Aorta (tissue), 5 donors: ENCODE data around the gene KLC4. TPM values are rescaled to one million over a fixed set of nuclear protein-coding genes. Genes with fewer than 3 reads are reported as not detected.
A peak's percentile ranks its signal among the peaks of the same experiment; 100 is the strongest.

Experiments
- ATAC-seq: fragments of 200-7000 bp; cut with Tn5 transposase; one replicate; pipeline ENCODE4 v1.9.1; 2022; ENCODE audit warnings: moderate library complexity; ENCODE audit not compliant: low FRiP score
- DNase-seq, 2 donors: peaks; one replicate each; pipeline ENCODE4 v3.0.0-alpha.2; 2020
- H3K27ac ChIP-seq, 2 donors: one replicate each; pipeline ENCODE4 v1.5.1; 2013; ENCODE audit warnings: low read length in 2 of 2, mild to moderate bottlenecking in 2 of 2, moderate library complexity in 2 of 2, control low read depth in 1 of 2, inconsistent platforms in 1 of 2, low read depth in 1 of 2
- H3K27me3 ChIP-seq, 2 donors: one replicate each; pipeline ENCODE4 v1.6.1; 2013; ENCODE audit warnings: control low read depth in 1 of 2, low read length in 1 of 2, mild to moderate bottlenecking in 1 of 2, moderate library complexity in 1 of 2; ENCODE audit not compliant: insufficient read depth in 2 of 2, control insufficient read depth in 1 of 2
- H3K36me3 ChIP-seq, 2 donors: one replicate each; pipeline ENCODE4 v1.6.1; 2013; ENCODE audit warnings: control low read depth in 1 of 2, low read length in 1 of 2, mild to moderate bottlenecking in 1 of 2; ENCODE audit not compliant: insufficient read depth in 2 of 2, control insufficient read depth in 1 of 2
- H3K4me1 ChIP-seq, 2 donors: one replicate each; pipeline ENCODE4 v1.6.1; 2013; ENCODE audit warnings: low read length in 2 of 2, control low read depth in 1 of 2, mild to moderate bottlenecking in 1 of 2, moderate library complexity in 1 of 2; ENCODE audit not compliant: insufficient read depth in 2 of 2, control insufficient read depth in 1 of 2
- H3K4me3 ChIP-seq, 2 donors: one replicate each; pipeline ENCODE4 v1.5.1; 2013; ENCODE audit warnings: low read length in 2 of 2, control low read depth in 1 of 2, mild to moderate bottlenecking in 1 of 2
- H3K9me3 ChIP-seq: one replicate; pipeline ENCODE4 v1.6.1; 2013; ENCODE audit warnings: mild to moderate bottlenecking, low read length; ENCODE audit not compliant: control insufficient read depth
- WGBS, 2 donors: extraction: QIAGEN DNeasy Blood & Tissue Kit; methylation state at CpG; one replicate each; pipeline ENCODE4 v1.1.7; 2013; 5-methylcytosine and 5-hydroxymethylcytosine counted together
- intact Hi-C, 2 donors: fragments of 100-400 bp; cut with DNase I; formaldehyde crosslinking; loops; one replicate each; pipeline versions ENCODE4 v1.14.2 to v1.15.0; 2022
- polyA plus RNA-seq, 2 donors: library from polyadenylated mRNA; stranded (reverse); fragments of 200-250 nt; gene quantifications; one replicate each; pipeline ENCODE4 v1.2.3, GENCODE V29; 2013
- total RNA-seq, 2 donors: library from RNA; stranded (reverse); fragmentation: NEBNext Ultra II Directional; extraction: Animal tissue kit (Norgen Biotek cat#: 25700); gene quantifications; one replicate each; pipeline ENCODE4 v1.2.1, GENCODE V29; 2021
- donor health status: healthy with polysubstance abuse.
- donor health status: Bipolar disorder and iron deficiency.
- donor health status: DM: no; HTN: no; CAD: no.
- donor health status: DM: no; HTN: no; CAD: no.
- donor health status: DM: yes; HTN: yes; CAD: no.

Gene KLC4
- total and polyA plus RNA-seq, 4 donors, result 20.1 to 54.9 (median 34.8) TPM

DNA sequence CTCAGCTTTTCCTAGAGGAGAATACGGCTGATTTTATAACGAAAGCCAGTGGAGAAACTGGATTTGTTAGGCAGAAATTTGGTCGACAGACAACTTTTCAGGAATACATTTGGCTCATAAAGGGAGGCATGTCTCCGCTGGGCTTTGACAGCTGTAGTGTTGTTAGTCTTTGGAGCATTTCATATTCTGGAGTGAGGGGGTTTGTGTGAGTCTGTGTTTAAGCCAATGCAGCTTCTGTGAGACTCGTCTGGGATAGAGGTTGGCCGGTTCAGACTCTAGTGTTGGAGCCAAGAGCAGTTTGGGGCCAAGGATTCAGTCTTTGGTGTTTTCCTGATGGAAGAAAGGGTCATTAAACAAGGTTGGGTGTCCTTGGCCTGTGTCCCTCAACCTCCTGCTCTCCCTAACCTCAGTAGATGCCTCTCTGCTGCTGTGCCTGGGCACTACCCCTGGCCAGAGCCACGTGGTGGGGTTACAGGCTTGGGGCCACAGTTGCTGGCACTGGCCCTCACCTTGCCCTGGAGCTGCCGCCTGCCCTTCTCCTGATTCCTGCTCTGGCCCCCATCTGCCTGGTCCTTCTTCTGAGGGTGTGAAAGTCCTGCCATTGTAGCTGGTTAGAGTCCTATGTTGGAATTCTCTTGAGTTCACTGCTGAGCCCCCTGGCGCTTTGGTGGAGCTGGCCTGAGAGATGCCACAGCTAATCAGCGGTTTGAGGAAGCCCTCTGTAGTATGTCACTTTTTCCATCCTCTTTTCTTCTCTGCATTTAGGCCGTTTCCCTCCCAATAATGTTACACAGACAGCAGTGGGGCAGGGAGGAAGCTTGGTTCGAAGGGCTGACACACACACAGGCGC, 23.6 kb downstream of the KLC4 start:
- peak; percentile 26 for ATAC-seq
- intact Hi-C loops, result no loop called here
- Histone ChIP-seq H3K36me3 (no peaks in the 10 kb centered on the region), H3K27me3 (no peaks in the 10 kb centered on the region), H3K4me3 (no peak overlapping the region), H3K9me3 (no peaks in the 10 kb centered on the region), H3K4me1 (no peaks in the 10 kb centered on the region), H3K27ac (no peak overlapping the region)
- WGBS, 2 donors, result 68 to 69% methylated on average over 13 of the region's 13 CpGs
- DNase-seq, result peak in 1 of 2 donors; percentile 64

DNA sequence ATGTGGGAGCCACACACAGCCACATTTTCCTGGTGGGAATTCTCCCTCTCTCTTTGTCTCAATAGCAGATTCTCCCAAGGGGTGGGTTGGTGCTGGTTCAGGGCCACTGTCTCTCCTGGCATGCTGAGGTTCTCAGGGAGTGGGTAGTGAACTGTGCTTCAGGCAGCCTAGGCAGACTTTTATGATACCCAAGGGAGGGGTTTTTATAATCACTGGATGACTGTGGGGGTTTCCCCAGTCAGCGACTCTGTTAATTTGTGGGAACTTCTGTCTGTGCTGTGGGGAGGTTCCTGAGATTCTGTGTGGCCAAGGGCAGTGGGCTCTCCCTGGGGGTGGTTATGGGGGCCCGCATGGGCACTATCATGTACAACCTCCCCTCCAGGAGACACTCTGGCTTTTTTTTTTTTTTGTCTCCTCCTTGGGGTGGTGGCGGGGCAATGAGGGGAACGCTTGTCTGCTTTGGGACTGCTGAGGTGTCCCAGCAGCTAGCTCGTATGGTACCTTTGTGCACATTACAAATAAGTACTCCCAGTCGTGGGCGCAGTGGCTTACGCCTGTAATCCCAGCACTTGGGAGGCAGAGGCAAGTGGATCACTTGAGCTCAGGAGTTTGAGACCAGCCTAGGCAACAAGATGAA, 26.7 kb downstream of the KLC4 start:
- Histone ChIP-seq H3K27me3 (no peaks in the 10 kb centered on the region), H3K9me3 (no peaks in the 10 kb centered on the region), H3K4me3 (no peak overlapping the region), H3K36me3 (no peaks in the 10 kb centered on the region), H3K4me1 (no peaks in the 10 kb centered on the region), H3K27ac (no peak overlapping the region)
- no peak for ATAC-seq
- peak in 1 of 2 donors; percentile 43 for DNase-seq
- intact Hi-C loops, result no loop called here
- WGBS, 2 donors, result 81 to 88% methylated on average over 8 of the region's 8 CpGs

DNA sequence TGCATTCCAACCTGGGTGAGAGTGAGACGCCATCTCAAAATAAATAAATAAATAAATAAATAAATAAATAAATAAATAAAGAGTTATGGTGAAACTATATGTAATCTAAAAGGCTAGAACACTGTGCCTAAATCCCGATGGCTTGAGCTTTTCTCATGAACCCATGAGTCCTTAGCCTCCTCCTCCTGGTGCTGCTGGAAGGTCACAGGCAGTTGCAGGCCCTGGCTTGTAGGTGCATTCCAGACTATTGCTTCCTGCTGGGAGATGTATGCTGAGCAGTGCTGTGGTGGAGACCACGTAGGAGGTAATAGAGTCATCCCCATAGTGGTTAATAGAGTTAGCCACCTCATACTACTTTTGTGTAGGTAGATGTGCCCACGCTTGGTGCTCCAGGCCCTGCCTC, 29.2 kb downstream of the KLC4 start:
- DNase-seq (no peak), ATAC-seq (no peak)
- intact Hi-C loops, result no loop called here
- Histone ChIP-seq H3K27me3 (no peaks in the 10 kb centered on the region), H3K4me3 (no peak overlapping the region), H3K36me3 (no peaks in the 10 kb centered on the region), H3K4me1 (no peaks in the 10 kb centered on the region), H3K27ac (no peak overlapping the region), H3K9me3 (no peaks in the 10 kb centered on the region)
- WGBS, 2 donors, result 93 to 94% methylated on average over 4 of the region's 4 CpGs

DNA sequence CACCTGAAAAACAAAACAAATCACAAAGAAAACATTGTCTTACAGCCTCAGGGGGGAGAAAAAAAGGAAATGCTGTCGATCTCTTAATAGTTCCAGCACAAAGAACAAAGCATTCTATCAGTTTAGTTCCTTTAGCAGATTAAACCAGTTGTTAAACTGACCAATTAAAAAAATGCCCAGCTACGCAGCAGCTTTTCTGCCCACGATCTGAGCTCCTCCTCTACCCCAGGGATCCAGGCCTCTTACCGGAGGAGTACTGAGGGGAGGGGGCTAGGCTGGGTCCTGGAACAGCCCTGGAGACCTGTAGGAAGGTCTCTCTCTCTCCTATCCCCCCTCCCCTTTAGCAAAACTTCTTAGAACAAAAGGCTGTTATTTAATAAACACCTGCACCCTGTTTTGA, 30.0 kb downstream of the KLC4 start:
- 80 to 86% methylated on average over 4 of the region's 4 CpGs for WGBS, 2 donors
- Histone ChIP-seq H3K36me3 (no peaks in the 10 kb centered on the region), H3K9me3 (no peaks in the 10 kb centered on the region), H3K4me1 (no peaks in the 10 kb centered on the region), H3K4me3 (no peak overlapping the region), H3K27ac (no peak overlapping the region), H3K27me3 (no peaks in the 10 kb centered on the region)
- ATAC-seq (no peak), DNase-seq (no peak)
- intact Hi-C loops, result no loop called here

DNA sequence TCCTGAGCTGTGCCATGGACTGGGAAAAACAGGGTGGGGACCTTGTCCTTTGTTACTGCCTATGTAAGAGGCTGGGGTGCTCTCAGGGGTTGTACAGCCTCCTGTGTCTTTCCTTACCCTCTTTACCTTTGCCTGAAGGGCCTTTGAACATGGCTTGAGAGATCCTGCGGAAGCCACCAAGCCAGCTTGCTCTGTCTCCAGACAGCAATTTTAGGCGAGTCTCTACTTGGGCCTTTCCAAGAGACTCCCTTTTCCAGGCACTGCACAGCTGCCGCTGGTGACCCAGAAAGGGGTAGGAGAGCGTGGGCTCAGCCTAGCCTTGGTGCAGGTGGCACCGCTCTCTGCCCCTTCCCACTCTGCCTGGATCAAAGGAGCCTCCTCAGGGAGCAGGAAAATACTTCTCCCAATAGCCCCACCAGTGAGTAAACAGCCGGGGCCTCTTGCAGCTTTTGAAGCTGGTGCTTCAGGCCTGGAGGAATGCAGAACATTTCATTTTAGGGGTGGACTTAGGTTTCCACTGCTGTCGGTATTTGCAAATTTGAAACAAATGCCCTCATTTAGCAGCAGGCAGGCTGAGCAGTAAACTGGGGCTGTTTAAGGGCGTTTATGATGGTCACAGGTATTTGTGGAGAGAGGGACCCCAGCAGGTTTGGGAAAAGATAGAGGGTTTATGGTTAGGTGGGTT, 30.6 kb downstream of the KLC4 start:
- ATAC-seq (no peak), DNase-seq (peak in 1 of 2 donors; percentile 33)
- Histone ChIP-seq H3K27ac (no peak overlapping the region), H3K4me1 (no peaks in the 10 kb centered on the region), H3K36me3 (no peaks in the 10 kb centered on the region), H3K27me3 (no peaks in the 10 kb centered on the region), H3K9me3 (no peaks in the 10 kb centered on the region), H3K4me3 (no peak overlapping the region)
- 91 to 92% methylated on average over 8 of the region's 8 CpGs for WGBS, 2 donors
- intact Hi-C loops, result no loop called here

DNA sequence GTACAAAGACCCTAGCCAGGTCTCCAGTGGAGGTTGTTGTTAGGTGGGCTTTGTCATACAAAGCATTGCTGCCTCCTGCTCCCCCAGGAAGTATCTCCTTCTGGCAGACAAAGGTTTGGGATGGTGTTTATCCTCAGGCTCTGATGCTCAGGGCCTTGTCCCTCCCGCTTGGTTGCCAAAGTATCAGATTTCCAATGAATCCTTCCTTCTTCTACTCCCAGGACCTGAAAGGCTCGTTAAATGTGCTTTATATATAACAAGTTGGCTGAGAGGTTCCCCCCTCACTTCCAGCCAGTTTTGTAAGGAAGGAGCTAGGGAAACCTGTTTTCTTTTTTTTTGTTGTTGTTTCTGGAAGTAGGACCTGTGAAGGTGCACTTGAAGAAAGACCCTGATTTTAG, 31.1 kb downstream of the KLC4 start:
- Histone ChIP-seq H3K36me3 (no peaks in the 10 kb centered on the region), H3K4me1 (no peaks in the 10 kb centered on the region), H3K9me3 (no peaks in the 10 kb centered on the region), H3K27me3 (no peaks in the 10 kb centered on the region), H3K27ac (no peak overlapping the region), H3K4me3 (no peak overlapping the region)
- WGBS, 2 donors, result 63 to 76% methylated on average over 2 of the region's 2 CpGs
- ATAC-seq, result no peak
- DNase-seq, result no peak
- intact Hi-C loops, result no loop called here

DNA sequence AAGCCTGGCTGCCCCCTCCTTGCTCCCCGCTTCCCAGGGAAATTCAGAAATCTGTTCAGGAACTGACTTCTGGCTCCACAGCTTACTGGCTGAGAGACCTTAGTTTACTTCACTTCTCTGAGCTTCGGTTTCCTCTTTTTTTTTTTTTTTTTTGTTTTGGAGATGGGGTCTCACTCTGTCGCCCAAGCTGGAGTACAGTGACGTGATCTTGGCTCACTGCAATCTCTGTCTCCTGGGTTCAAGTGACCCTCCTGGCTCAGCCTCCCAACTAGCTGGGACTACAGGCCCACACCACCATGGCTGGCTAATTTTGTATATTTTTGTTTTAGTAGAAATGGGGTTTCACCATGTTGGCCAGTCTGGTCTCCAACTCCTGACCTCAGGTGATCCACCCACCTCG, 31.6 kb downstream of the KLC4 start:
- Histone ChIP-seq H3K36me3 (no peaks in the 10 kb centered on the region), H3K27me3 (no peaks in the 10 kb centered on the region), H3K4me1 (no peaks in the 10 kb centered on the region), H3K9me3 (no peaks in the 10 kb centered on the region), H3K27ac (no peak overlapping the region), H3K4me3 (no peak overlapping the region)
- no peak for ATAC-seq
- DNase-seq, result no peak
- 85 to 86% methylated on average over 5 of the region's 5 CpGs for WGBS, 2 donors
- intact Hi-C loops, result no loop called here

DNA sequence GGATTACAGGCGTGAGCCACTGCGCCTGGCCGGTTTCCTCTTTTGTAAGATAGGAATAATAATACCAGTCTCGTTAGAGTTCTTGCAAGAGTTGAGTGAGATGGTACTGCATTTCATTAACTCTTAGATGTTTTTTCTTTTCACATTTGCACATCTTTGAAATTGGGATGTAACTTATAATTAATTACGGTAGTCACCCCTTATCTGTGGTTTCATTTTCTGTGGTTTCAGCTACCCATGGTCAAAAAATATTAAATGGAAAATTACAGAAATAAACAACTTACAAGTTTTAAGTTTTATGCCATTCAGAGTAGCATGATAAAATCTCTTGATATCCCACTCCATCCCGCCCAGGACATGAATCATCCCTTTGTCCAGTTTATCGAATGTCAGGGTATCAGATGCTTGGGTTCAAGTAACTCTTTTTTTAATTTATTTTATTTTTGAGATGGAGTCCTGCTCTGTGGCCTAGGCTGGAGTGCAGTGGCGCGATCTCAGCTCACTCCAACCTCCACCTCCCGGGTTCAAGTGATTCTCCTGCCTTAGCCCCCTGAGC, 32.1 kb downstream of the KLC4 start:
- Histone ChIP-seq H3K9me3 (no peaks in the 10 kb centered on the region), H3K27ac (no peak overlapping the region), H3K4me3 (no peak overlapping the region), H3K27me3 (no peaks in the 10 kb centered on the region), H3K36me3 (no peaks in the 10 kb centered on the region), H3K4me1 (peaks cover 0 to 2% of the 10 kb centered on the region in 2 donors)
- intact Hi-C loops, result no loop called here
- ATAC-seq, result no peak
- 89 to 97% methylated on average over 10 of the region's 10 CpGs for WGBS, 2 donors
- DNase-seq, result no peak
